SK-N-SH treated with all-trans-retinoic acid at 6 μM for 48 hours (cell line): ENCODE results near the gene CRELD1.

ENCODE experiments used
- ATAC-seq: fragments of 200-7000 bp; cut with Tn5 transposase; 3 replicates; pipeline ENCODE4 v1.9.1; 2020; ENCODE audit warnings: mild to moderate bottlenecking, moderate library complexity
- BACH2 ChIP-seq: fragments of 250-450 bp; sonication (Bioruptor Pico); IDR thresholded peaks from 2 replicates; pipeline ENCODE4 v1.9.0; 2021; ENCODE audit warnings: mild to moderate bottlenecking, borderline replicate concordance
- CREB5 ChIP-seq: fragments of 250-450 bp; sonication (Bioruptor Pico); IDR thresholded peaks from 2 replicates; pipeline ENCODE4 v1.5.1; 2020; ENCODE audit warnings: low read depth, mild to moderate bottlenecking, moderate library complexity
- CSDC2 ChIP-seq: fragments of 250-450 bp; sonication (Bioruptor Pico); IDR thresholded peaks from 2 replicates; pipeline ENCODE4 v1.5.0; 2020; ENCODE audit warnings: mild to moderate bottlenecking, moderate library complexity
- ESRRG ChIP-seq: fragments of 250-450 bp; sonication (Bioruptor Pico); IDR thresholded peaks from 2 replicates; pipeline ENCODE4 v1.6.1; 2021; ENCODE audit warnings: mild to moderate bottlenecking
- GLIS3 ChIP-seq: fragments of 250-450 bp; sonication (Bioruptor Pico); IDR thresholded peaks from 2 replicates; pipeline ENCODE4 v1.5.0; 2020; ENCODE audit warnings: mild to moderate bottlenecking, moderate library complexity
- ISL1 ChIP-seq: fragments of 250-450 bp; sonication (Bioruptor Pico); IDR thresholded peaks from 2 replicates; pipeline ENCODE4 v2.1.2; 2022; ENCODE audit warnings: mild to moderate bottlenecking, moderate library complexity
- OSR1 ChIP-seq: fragments of 250-450 bp; sonication (Bioruptor Pico); IDR thresholded peaks from 2 replicates; pipeline ENCODE4 v1.8.0; 2022; ENCODE audit warnings: moderate library complexity, mild to moderate bottlenecking, inconsistent platforms
- RARB ChIP-seq: fragments of 250-450 bp; sonication (Bioruptor Pico); IDR thresholded peaks from 2 replicates; pipeline ENCODE4 v1.8.0; 2021; ENCODE audit warnings: mild to moderate bottlenecking, moderate library complexity
- SNAI2 ChIP-seq: fragments of 250-450 bp; sonication (Bioruptor Pico); IDR thresholded peaks from 2 replicates; pipeline ENCODE4 v1.5.0; 2020; ENCODE audit warnings: mild to moderate bottlenecking, moderate library complexity
- TCF4 ChIP-seq: fragments of 250-450 bp; sonication (Bioruptor Pico); IDR thresholded peaks from 2 replicates; pipeline ENCODE4 v1.8.0; 2021; ENCODE audit warnings: mild to moderate bottlenecking, moderate library complexity, borderline replicate concordance
- TOX ChIP-seq: fragments of 250-450 bp; sonication (Bioruptor Pico); IDR thresholded peaks from 2 replicates; pipeline ENCODE4 v1.8.0; 2021; ENCODE audit warnings: mild to moderate bottlenecking, moderate library complexity, borderline replicate concordance
- ZC3H10 ChIP-seq: fragments of 250-450 bp; sonication (Bioruptor Pico); IDR thresholded peaks from 2 replicates; pipeline ENCODE4 v1.5.1; 2021; ENCODE audit warnings: mild to moderate bottlenecking, moderate library complexity
- ZFP3 ChIP-seq: fragments of 250-450 bp; sonication (Bioruptor Pico); IDR thresholded peaks from 2 replicates; pipeline ENCODE4 v1.5.0; 2020; ENCODE audit warnings: mild to moderate bottlenecking, moderate library complexity
- ZFP30 ChIP-seq: fragments of 450-650 bp; formaldehyde crosslinking; IDR thresholded peaks from 2 replicates; pipeline ENCODE4 v1.5.0; 2022; ENCODE audit warnings: mild to moderate bottlenecking, moderate library complexity
- ZNF565 ChIP-seq: fragments of 450-650 bp; formaldehyde crosslinking; conservative IDR thresholded peaks from 2 replicates; pipeline ENCODE4 v1.5.0; 2020; ENCODE audit warnings: low read depth, mild to moderate bottlenecking, moderate library complexity
- ZNF70 ChIP-seq: fragments of 450-650 bp; formaldehyde crosslinking; IDR thresholded peaks from 2 replicates; pipeline ENCODE4 v1.5.0; 2020; ENCODE audit warnings: mild to moderate bottlenecking, moderate library complexity
- ZNF8 ChIP-seq: fragments of 450-650 bp; formaldehyde crosslinking; IDR thresholded peaks from 2 replicates; pipeline ENCODE4 v1.5.0; 2020; ENCODE audit warnings: mild to moderate bottlenecking, moderate library complexity
- TF ChIP-seq, protein P1 (sequence below): fragments of 250-450 bp; sonication (Bioruptor Pico); IDR thresholded peaks from 2 replicates; pipeline ENCODE4 v1.5.1; 2021; ENCODE audit warnings: mild to moderate bottlenecking, moderate library complexity
- TF ChIP-seq, protein P2 (sequence below): fragments of 250-450 bp; sonication (Bioruptor Pico); IDR thresholded peaks from 2 replicates; pipeline ENCODE4 v1.8.0; 2020; ENCODE audit warnings: mild to moderate bottlenecking, moderate library complexity, borderline replicate concordance
- TF ChIP-seq, protein P3 (sequence below): fragments of 250-450 bp; sonication (Bioruptor Pico); IDR thresholded peaks from 2 replicates; pipeline ENCODE4 v1.5.0; 2020; ENCODE audit warnings: mild to moderate bottlenecking, moderate library complexity

Gene CRELD1

DNA sequence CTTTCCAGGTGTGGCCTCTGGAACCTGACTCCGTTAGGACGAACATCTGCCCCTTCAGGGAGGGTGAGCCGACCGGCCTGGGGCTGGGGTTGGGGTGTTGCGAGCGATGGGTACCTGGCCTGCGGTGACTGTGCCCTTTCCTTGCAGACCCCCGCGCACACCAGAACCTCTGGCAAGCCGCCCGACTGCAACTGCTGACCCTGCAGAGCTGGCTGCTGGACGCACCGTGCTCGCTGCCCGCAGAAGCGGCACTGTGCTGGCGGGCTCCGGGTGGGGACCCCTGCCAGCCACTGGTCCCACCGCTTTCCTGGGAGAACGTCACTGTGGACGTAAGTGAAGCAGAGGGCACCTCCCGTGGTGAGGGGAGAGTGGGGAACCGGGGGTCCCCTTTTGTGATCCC, 5.5 kb upstream of the CRELD1 start (continued):
- TF ChIP-seq, protein P1, sequence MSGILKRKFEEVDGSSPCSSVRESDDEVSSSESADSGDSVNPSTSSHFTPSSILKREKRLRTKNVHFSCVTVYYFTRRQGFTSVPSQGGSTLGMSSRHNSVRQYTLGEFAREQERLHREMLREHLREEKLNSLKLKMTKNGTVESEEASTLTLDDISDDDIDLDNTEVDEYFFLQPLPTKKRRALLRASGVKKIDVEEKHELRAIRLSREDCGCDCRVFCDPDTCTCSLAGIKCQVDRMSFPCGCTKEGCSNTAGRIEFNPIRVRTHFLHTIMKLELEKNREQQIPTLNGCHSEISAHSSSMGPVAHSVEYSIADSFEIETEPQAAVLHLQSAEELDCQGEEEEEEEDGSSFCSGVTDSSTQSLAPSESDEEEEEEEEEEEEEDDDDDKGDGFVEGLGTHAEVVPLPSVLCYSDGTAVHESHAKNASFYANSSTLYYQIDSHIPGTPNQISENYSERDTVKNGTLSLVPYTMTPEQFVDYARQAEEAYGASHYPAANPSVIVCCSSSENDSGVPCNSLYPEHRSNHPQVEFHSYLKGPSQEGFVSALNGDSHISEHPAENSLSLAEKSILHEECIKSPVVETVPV (CRISPR knock-in tag): no peak
- no peak for TF ChIP-seq ESRRG (CRISPR knock-in tag)
- no peak for TF ChIP-seq ZNF565
- no peak for TF ChIP-seq ZNF8 (CRISPR knock-in tag)
- TF ChIP-seq BACH2 (CRISPR knock-in tag): no peak
- no peak for TF ChIP-seq ISL1
- TF ChIP-seq, protein P2, sequence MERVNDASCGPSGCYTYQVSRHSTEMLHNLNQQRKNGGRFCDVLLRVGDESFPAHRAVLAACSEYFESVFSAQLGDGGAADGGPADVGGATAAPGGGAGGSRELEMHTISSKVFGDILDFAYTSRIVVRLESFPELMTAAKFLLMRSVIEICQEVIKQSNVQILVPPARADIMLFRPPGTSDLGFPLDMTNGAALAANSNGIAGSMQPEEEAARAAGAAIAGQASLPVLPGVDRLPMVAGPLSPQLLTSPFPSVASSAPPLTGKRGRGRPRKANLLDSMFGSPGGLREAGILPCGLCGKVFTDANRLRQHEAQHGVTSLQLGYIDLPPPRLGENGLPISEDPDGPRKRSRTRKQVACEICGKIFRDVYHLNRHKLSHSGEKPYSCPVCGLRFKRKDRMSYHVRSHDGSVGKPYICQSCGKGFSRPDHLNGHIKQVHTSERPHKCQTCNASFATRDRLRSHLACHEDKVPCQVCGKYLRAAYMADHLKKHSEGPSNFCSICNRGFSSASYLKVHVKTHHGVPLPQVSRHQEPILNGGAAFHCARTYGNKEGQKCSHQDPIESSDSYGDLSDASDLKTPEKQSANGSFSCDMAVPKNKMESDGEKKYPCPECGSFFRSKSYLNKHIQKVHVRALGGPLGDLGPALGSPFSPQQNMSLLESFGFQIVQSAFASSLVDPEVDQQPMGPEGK (CRISPR knock-in tag): no peak
- TF ChIP-seq OSR1: no peak
- no peak for TF ChIP-seq SNAI2 (CRISPR knock-in tag)
- no peak for TF ChIP-seq ZFP30
- TF ChIP-seq RARB (CRISPR knock-in tag): no peak

GRCh38 chr3:9930804-9931418, 2.7 kb upstream of the CRELD1 start:
- ATAC-seq: no peak
- TF ChIP-seq TOX (CRISPR knock-in tag) (no peak), RARB (CRISPR knock-in tag) (no peak), SNAI2 (CRISPR knock-in tag) (no peak), ESRRG (CRISPR knock-in tag) (no peak), TCF4 (CRISPR knock-in tag) (no peak), ZNF70 (CRISPR knock-in tag) (no peak), ZNF8 (CRISPR knock-in tag) (no peak), ZFP30 (no peak), CSDC2 (no peak), BACH2 (CRISPR knock-in tag) (no peak), GLIS3 (CRISPR knock-in tag) (no peak), ZC3H10 (CRISPR knock-in tag) (no peak), ZNF565 (no peak), ZFP3 (CRISPR knock-in tag) (no peak), CREB5 (no peak)
- TF ChIP-seq, protein P1 (CRISPR knock-in tag): no peak
- TF ChIP-seq, protein P3, sequence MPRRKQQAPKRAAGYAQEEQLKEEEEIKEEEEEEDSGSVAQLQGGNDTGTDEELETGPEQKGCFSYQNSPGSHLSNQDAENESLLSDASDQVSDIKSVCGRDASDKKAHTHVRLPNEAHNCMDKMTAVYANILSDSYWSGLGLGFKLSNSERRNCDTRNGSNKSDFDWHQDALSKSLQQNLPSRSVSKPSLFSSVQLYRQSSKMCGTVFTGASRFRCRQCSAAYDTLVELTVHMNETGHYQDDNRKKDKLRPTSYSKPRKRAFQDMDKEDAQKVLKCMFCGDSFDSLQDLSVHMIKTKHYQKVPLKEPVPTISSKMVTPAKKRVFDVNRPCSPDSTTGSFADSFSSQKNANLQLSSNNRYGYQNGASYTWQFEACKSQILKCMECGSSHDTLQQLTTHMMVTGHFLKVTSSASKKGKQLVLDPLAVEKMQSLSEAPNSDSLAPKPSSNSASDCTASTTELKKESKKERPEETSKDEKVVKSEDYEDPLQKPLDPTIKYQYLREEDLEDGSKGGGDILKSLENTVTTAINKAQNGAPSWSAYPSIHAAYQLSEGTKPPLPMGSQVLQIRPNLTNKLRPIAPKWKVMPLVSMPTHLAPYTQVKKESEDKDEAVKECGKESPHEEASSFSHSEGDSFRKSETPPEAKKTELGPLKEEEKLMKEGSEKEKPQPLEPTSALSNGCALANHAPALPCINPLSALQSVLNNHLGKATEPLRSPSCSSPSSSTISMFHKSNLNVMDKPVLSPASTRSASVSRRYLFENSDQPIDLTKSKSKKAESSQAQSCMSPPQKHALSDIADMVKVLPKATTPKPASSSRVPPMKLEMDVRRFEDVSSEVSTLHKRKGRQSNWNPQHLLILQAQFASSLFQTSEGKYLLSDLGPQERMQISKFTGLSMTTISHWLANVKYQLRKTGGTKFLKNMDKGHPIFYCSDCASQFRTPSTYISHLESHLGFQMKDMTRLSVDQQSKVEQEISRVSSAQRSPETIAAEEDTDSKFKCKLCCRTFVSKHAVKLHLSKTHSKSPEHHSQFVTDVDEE (CRISPR knock-in tag): no peak
- TF ChIP-seq, protein P2 (CRISPR knock-in tag): no peak

GRCh38 chr3:9932535-9932842, 1.1 kb upstream of the CRELD1 start:
- TF ChIP-seq GLIS3 (CRISPR knock-in tag) (no peak), ISL1 (no peak)
- ATAC-seq: no peak
